AG04450 (cell line): ENCODE results near the gene ABHD16A. TPM values are rescaled to one million over a fixed set of nuclear protein-coding genes. Genes with fewer than 3 reads are reported as not detected.

Source experiments
- CTCF ChIA-PET: fragments of 300-600, 350-600 bp; formaldehyde crosslinking; extraction: SDS; loops from one replicate; lab custom pipeline; 2022; ENCODE audit warnings: antibody characterized with exemption, inconsistent platforms; lab: Charles Lee
- POLR2A ChIA-PET: fragments of 350-600 bp; formaldehyde crosslinking; extraction: SDS; loops from one replicate; lab custom pipeline; 2021; ENCODE audit warnings: antibody characterized with exemption, inconsistent platforms; lab: Yijun Ruan, JAX
- DNase-seq: peaks from one replicate; pipeline ENCODE4 v3.0.0-alpha.2; 2011; ENCODE audit warnings: low read depth, low spot score
- H3K27ac ChIP-seq: one replicate; pipeline ENCODE4 v1.5.1; 2012; ENCODE audit warnings: low read depth, low read length, control low read depth
- H3K27me3 ChIP-seq: one replicate; pipeline ENCODE4 v1.6.0; 2012; ENCODE audit warnings: low read length; ENCODE audit not compliant: control insufficient read depth, insufficient read depth
- H3K4me3 ChIP-seq: 2 replicates; pipeline ENCODE4 v1.5.1; 2011; ENCODE audit warnings: mild to moderate bottlenecking, low read depth, low read length, control low read depth
- H3K9me3 ChIP-seq: 2 replicates; pipeline ENCODE4 v1.5.1; 2012; ENCODE audit warnings: low read length; ENCODE audit not compliant: control insufficient read depth, insufficient read depth
- CTCF ChIP-seq: IDR thresholded peaks from 2 replicates; pipeline ENCODE4 v1.5.1; 2011; ENCODE audit warnings: low read depth, low read length, control low read depth, inconsistent platforms
- polyA plus RNA-seq: library from polyadenylated mRNA; depleted of rRNA; stranded (reverse); fragments of >200 nt; gene quantifications from 2 replicates; pipeline ENCODE4 v1.2.3, GENCODE V29; 2011

Gene ABHD16A
- polyA plus RNA-seq, 1 experiment: 34.0 TPM

- ChIA-PET POLR2A (no interaction called here), CTCF (interaction anchor here (1.0 to 1.5 kb wide), 3 partner anchors 10 to 38 kb away, joined by 3 to 4 read pairs (median 3); partner anchors contain the start of gene LY6G5C)
- H3K27me3 ChIP-seq: no peaks in the 10 kb centered on the region
- no peak overlapping the region for H3K27ac ChIP-seq
- H3K9me3 ChIP-seq: no peaks in the 10 kb centered on the region
- no peak for DNase-seq
- no peak overlapping the region for H3K4me3 ChIP-seq
- no peak for TF ChIP-seq CTCF
Measured at GRCh38 chr6:31700740-31701401, 2.3 kb downstream of the ABHD16A start.

DNA sequence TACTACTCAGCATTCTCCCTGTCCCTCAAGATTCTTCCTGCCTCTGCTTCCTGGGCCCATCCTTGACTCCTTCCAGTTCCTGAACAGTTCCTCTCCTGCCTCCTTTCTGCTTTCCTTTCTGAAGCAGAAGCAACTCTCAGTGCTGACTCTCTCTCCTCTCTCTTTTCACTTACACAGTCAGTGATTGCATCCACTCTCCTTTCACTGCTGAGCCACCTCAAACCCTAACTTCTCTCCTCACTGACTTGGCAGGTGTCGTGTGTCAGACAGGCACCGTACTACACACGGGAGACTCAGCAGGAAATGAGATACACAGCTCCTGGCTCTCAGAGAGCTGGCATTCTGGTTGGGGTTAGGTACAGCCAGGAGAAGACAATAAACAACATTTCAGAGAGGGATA is 5.6 kb downstream of the ABHD16A start:
- no peaks in the 10 kb centered on the region for H3K9me3 ChIP-seq
- TF ChIP-seq CTCF: no peak
- H3K4me3 ChIP-seq: no peak overlapping the region
- no peaks in the 10 kb centered on the region for H3K27me3 ChIP-seq
- no peak for DNase-seq
- CTCF ChIA-PET: interaction anchor here (0.7 to 1.4 kb wide), 2 partner anchors 109 to 132 kb away, joined by 4 read pairs; partner anchors contain the start of gene LSM2
- H3K27ac ChIP-seq: no peak overlapping the region
- POLR2A ChIA-PET: no interaction called here

GRCh38 chr6:31693535-31693934 is 9.6 kb downstream of the ABHD16A start:
- TF ChIP-seq CTCF: no peak
- Histone ChIP-seq H3K4me3 (no peak overlapping the region), H3K9me3 (no peaks in the 10 kb centered on the region), H3K27me3 (no peaks in the 10 kb centered on the region), H3K27ac (no peak overlapping the region)
- ChIA-PET POLR2A (no interaction called here), CTCF (no interaction called here)
- no peak for DNase-seq

- H3K27ac ChIP-seq: no peak overlapping the region
- no peak for TF ChIP-seq CTCF
- H3K27me3 ChIP-seq: no peaks in the 10 kb centered on the region
- H3K9me3 ChIP-seq: no peaks in the 10 kb centered on the region
- H3K4me3 ChIP-seq: no peak overlapping the region
- DNase-seq: no peak
- CTCF ChIA-PET: no interaction called here
- POLR2A ChIA-PET: no interaction called here
Measured at GRCh38 chr6:31692886-31693285, 10.2 kb downstream of the ABHD16A start.

- Histone ChIP-seq H3K27ac (no peak overlapping the region), H3K4me3 (no peak overlapping the region), H3K27me3 (no peaks in the 10 kb centered on the region), H3K9me3 (no peaks in the 10 kb centered on the region)
- ChIA-PET POLR2A (no interaction called here), CTCF (interaction anchor here (0.6 kb wide), 1 partner anchor 11 kb away, joined by 3 read pairs; the partner anchor contains the start of gene ABHD16A)
- no peak for TF ChIP-seq CTCF
- no peak for DNase-seq
Measured at GRCh38 chr6:31692353-31692752, 10.8 kb downstream of the ABHD16A start.
